Gastrocnemius medialis (tissue), 4 donors: Measurements from ENCODE around the gene S100A11. TPM values are rescaled to one million over a fixed set of nuclear protein-coding genes. Genes with fewer than 3 reads are reported as not detected.

Source experiments
- ATAC-seq, 2 donors: fragments of 150-250 bp; one replicate each; pipeline ENCODE4 v1.9.1; 2016
- DNase-seq, 2 donors: peaks; one replicate each; pipeline ENCODE4 v3.0.0-alpha.2; 2019
- H3K27ac ChIP-seq, 4 donors: fragments of 200-600 bp; sonication (generic); 1 replicate in 1 of 4; 2 replicates in 3 of 4; pipeline ENCODE4 v1.5.1; 2016 to 2018; ENCODE audit warnings: mild to moderate bottlenecking in 2 of 4, moderate library complexity in 1 of 4
- H3K27me3 ChIP-seq, 3 donors: fragments of 200-600 bp; sonication (generic) in 2 of 3; 1 replicate in 1 of 3; 2 replicates in 2 of 3; pipeline versions ENCODE4 v1.5.1 to v1.6.0; 2016 to 2019; ENCODE audit warnings: mild to moderate bottlenecking in 1 of 3, moderate library complexity in 1 of 3
- H3K36me3 ChIP-seq, 2 donors: fragments of 200-600 bp; sonication (generic) in 1 of 2; one replicate each; pipeline ENCODE4 v1.5.1; 2017 to 2018
- H3K4me1 ChIP-seq, 2 donors: fragments of 200-600 bp; sonication (generic) in 1 of 2; one replicate each; pipeline ENCODE4 v1.5.1; 2016 to 2017; ENCODE audit warnings: mild to moderate bottlenecking in 2 of 2
- H3K4me3 ChIP-seq, 4 donors: fragments of 200-600 bp; sonication (generic) in 3 of 4; 1 replicate in 1 of 4; 2 replicates in 3 of 4; pipeline ENCODE4 v1.5.1; 2016 to 2019; ENCODE audit warnings: mild to moderate bottlenecking in 2 of 4
- H3K9me3 ChIP-seq, 3 donors: fragments of 200-600 bp; sonication (generic) in 2 of 3; 1 replicate in 1 of 3; 2 replicates in 2 of 3; pipeline ENCODE4 v1.5.1; 2016 to 2019
- CTCF ChIP-seq, 5 experiments: fragments of 450-650 bp in 3 of 5; fragments of 200-600 bp in 2 of 5; sonication (generic) in 2 of 5; IDR thresholded peaks in 4 of 5; conservative IDR thresholded peaks in 1 of 5; 1 replicate in 4 of 5; 2 replicates in 1 of 5; pipeline ENCODE4 v1.5.1; 2016 to 2019; ENCODE audit warnings: antibody characterized with exemption in 5 of 5, mild to moderate bottlenecking in 3 of 5, moderate library complexity in 3 of 5
- POLR2A ChIP-seq, 2 donors: fragments of 450-650 bp; IDR thresholded peaks; one replicate each; pipeline ENCODE4 v1.6.1; 2017; ENCODE audit warnings: antibody characterized with exemption in 2 of 2, mild to moderate bottlenecking in 2 of 2, moderate library complexity in 2 of 2
- in situ Hi-C, 4 donors: fragments of 200-750 bp; cut with MboI; loops; one replicate each; pipeline versions ENCODE4 v1.15.0 to v1.8.0; 2017; ENCODE audit warnings: low sequenced_read_pairs in 4 of 4
- intact Hi-C: fragments of 100-400 bp; cut with DNase I; formaldehyde crosslinking; loops from one replicate; pipeline ENCODE4 v1.15.1; 2023; ENCODE audit warnings: low total_unique reads
- total RNA-seq, 4 donors: library from RNA; depleted of rRNA; stranded (reverse); fragments of >200 nt; gene quantifications; one replicate each; pipeline versions ENCODE4 v1.1.0 to v1.2.3, GENCODE V29; 2016

Gene S100A11
- total RNA-seq, 4 donors from 2014 or later, result 8.4 to 66.2 (median 29.8) TPM

GRCh38 chr1:151988405-151988923 lies 48.3 kb downstream of the S100A11 start:
- peaks cover 29 to 41% of the 10 kb centered on the region in 2 donors for H3K4me1 ChIP-seq

DNA sequence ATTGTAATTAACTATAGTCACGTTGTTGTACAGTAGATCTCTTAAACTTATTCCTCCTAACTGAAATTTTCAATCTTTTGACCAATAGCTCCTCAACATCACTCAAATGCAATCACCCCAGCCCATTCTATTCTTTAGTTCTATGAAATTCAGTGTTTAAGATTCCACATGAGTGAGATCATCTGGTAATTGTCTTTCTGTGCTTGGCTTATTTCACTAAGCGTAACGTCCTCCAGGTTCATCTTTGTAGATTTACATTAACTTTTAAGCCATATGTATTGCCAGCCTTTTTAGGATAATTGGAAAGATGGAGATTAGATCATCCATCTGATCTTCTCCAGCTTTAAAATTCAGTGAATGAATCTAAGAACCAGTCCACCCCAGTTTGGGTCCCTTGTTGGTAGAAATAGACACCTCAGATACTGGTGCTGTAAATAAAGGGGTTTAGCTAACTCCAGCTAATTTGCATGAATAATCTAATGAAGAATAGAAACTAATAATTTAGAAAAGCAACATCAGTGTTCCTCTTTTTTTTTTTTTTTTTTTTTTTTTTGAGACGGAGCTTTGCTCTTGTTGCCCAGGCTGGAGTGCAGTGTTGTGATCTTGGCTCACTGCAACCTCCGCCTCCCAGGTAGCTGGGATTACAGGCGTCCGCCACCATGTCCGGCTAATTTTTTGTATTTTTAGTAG lies 50.2 kb downstream of the S100A11 start:
- Histone ChIP-seq H3K27me3 (peaks cover 0 to 9% (median 3%) of the 10 kb centered on the region in 3 donors), H3K27ac (no peak overlapping the region), H3K9me3 (no peaks in the 10 kb centered on the region), H3K36me3 (peaks cover 0 to 39% of the 10 kb centered on the region in 2 donors), H3K4me1 (peaks cover 22 to 38% of the 10 kb centered on the region in 2 donors), H3K4me3 (no peak overlapping the region)
- no peak for DNase-seq
- no peak for ATAC-seq
- in situ Hi-C loops, result no loop called here
- TF ChIP-seq POLR2A (IDR thresholded peaks at IDR 0.05) (no peak), CTCF (IDR thresholded peaks at IDR 0.05 in 4 of 5, conservative IDR thresholded peaks at IDR 0.05 in 1 of 5) (no peak)
- intact Hi-C loops, result no loop called here

More at GRCh38 chr1:151988405-151988923, 48.3 kb downstream of the S100A11 start:
- Histone ChIP-seq H3K9me3 (no peaks in the 10 kb centered on the region), H3K4me3 (no peak overlapping the region), H3K27ac (peak overlapping the region; percentile 44 to 74 (median 60)), H3K27me3 (peaks cover 3 to 17% (median 8%) of the 10 kb centered on the region in 3 donors), H3K36me3 (peaks cover 0 to 23% of the 10 kb centered on the region in 2 donors)
- intact Hi-C loops (no loop called here), in situ Hi-C loops (no loop called here)
- DNase-seq, result no peak
- ATAC-seq, result no peak
- TF ChIP-seq CTCF (IDR thresholded peaks at IDR 0.05 in 4 of 5, conservative IDR thresholded peaks at IDR 0.05 in 1 of 5) (no peak), POLR2A (IDR thresholded peaks at IDR 0.05) (no peak)

- TF ChIP-seq POLR2A (IDR thresholded peaks at IDR 0.05), result no peak
- no peak for TF ChIP-seq CTCF (IDR thresholded peaks at IDR 0.05 in 4 of 5, conservative IDR thresholded peaks at IDR 0.05 in 1 of 5)
- peaks cover 20 to 34% of the 10 kb centered on the region in 2 donors for H3K4me1 ChIP-seq
- intact Hi-C loops (no loop called here), in situ Hi-C loops (no loop called here)
- peaks cover 0 to 39% of the 10 kb centered on the region in 2 donors for H3K36me3 ChIP-seq
- peaks cover 0 to 3% (median 2%) of the 10 kb centered on the region in 3 donors for H3K27me3 ChIP-seq
- no peak for ATAC-seq
- no peaks in the 10 kb centered on the region for H3K9me3 ChIP-seq
- no peak overlapping the region for H3K27ac ChIP-seq
- DNase-seq, result no peak
- no peak overlapping the region for H3K4me3 ChIP-seq
These were observed 51.0 kb downstream of the S100A11 start for GRCh38 chr1:151985768-151986167.

- peaks cover 0 to 39% of the 10 kb centered on the region in 2 donors for H3K36me3 ChIP-seq
- ATAC-seq (no peak), DNase-seq (no peak)
- no peaks in the 10 kb centered on the region for H3K9me3 ChIP-seq
- in situ Hi-C loops, result no loop called here
- peaks cover 0 to 3% (median 0%) of the 10 kb centered on the region in 3 donors for H3K27me3 ChIP-seq
- no peak overlapping the region for H3K4me3 ChIP-seq
- H3K4me1 ChIP-seq, result peaks cover 16 to 29% of the 10 kb centered on the region in 2 donors
- no peak for TF ChIP-seq CTCF (IDR thresholded peaks at IDR 0.05 in 4 of 5, conservative IDR thresholded peaks at IDR 0.05 in 1 of 5)
- TF ChIP-seq POLR2A (IDR thresholded peaks at IDR 0.05), result no peak
- intact Hi-C loops, result no loop called here
- H3K27ac ChIP-seq, result no peak overlapping the region
These were observed 51.5 kb downstream of the S100A11 start for GRCh38 chr1:151985270-151985669.
